Measurements from ENCODE around the gene GRAMD1A. TPM values are rescaled to one million over a fixed set of nuclear protein-coding genes. Genes with fewer than 3 reads are reported as not detected.
A peak's percentile ranks its signal among the peaks of the same experiment; 100 is the strongest.
"Not testable (repeated sequence)": the region's sequence is repeated elsewhere in the genome, so short reads cannot be mapped to it uniquely, and the experiment has no call there.

Gene GRAMD1A
- total RNA-seq, 1 donor from 2014 or later: 25.5 TPM

DNA sequence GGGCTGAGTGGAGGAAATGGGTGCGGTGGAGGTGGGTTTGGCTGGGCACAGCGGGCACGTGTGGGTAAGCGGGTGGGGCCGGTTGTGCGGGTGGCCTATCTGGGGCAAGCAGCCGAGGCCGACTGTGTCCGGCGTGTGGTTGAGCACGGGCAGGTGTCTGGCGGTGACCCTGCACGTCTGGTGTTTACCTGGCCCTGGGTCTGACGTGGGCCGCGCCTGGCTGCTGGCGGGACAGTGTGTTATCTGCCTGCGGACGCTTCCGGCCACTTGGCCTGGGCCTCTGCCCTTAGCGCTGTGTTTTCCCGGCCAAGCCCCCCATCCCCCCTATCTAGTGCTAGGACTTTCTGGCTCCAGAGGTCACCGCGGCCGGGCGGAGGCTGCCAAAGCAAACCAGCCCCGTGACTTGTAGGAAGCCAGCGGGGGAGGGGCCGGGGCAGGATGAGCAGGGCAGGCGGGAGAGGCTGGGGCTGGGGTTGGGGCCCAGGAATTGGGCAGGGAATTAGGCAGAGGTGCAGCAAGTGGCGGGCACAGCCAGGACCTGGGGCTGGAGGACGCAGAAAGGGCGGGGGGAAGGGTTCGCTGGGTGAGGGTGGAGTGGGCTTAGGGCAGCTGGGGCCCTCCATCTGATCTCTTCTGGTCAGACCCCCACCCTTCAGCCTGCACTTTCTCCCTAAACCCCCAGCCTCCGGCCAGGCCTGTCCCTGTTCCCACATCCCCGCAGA lies 40.9 kb downstream of the GRAMD1A start:
- intact Hi-C loops (cut with DNase I): no loop called here
- peak; percentile 97 for DNase-seq
- peak; percentile 88 for ATAC-seq (ENCODE audit: poor library complexity)

DNA sequence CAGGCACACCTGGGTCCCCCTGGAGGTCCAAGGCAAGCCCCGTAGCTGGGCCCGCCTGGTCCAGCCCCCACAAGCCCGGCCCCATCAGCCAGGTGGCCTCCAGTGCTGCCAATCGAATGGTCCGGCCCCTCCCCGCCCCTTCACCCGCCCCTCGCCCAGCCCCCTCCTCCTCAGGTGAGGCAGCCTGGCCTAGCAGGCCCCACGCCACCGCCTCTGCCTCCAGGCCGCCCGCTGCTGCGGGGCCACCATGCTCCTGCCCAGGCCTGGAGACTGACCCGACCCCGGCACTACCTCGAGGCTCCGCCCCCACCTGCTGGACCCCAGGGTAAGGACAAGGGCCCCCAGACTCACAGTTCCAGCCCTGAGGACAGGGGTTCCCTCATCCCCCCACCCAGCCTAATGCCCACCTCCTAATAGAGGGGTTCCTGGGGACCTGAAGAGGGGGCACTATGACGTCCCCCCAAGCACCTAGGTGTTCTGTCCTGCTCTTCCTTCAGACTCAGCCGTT lies 41.5 kb downstream of the GRAMD1A start, which contains the start of gene HPN:
HPN (plus strand) TSS at position 174 of the 508 bp plus-strand sequence. CDS start 786 bp downstream, outside the sequence.
- intact Hi-C loops (cut with DNase I): no loop called here
- no peak for DNase-seq
- ATAC-seq (ENCODE audit: poor library complexity): peak; percentile 6

DNA sequence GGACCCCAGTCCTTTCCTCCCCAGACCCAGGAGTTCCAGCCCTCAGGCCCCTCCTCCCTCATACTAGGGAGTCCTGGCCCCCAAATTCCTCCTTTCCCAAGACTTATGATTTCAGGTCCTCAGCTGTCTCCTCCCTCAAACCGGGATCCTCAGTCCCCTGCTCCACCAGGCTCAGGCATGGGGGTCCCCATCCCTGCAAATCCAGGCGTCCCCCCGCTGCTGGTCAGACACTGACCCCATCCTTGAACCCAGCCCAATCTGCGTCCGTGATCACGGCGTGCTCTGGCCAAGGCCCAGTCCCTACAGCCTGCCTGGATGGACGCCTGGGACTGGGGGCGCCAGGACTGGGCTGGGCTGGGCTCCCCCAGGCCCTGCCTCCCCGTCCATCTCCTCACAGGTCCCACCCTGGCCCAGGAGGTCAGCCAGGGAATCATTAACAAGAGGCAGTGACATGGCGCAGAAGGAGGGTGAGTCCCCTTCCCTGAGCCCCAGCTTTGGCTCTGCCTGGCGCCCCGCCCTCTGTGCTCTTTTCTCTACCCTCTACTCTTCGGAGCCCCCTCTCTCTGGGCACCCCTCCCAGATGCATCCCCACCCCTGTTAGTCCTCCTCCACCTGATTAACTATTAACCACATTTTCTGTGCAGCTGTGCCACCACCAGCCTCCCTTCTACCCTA lies 42.1 kb downstream of the GRAMD1A start:
- no peak for ATAC-seq (ENCODE audit: poor library complexity)
- DNase-seq: no peak
- intact Hi-C loops (cut with DNase I): no loop called here

DNA sequence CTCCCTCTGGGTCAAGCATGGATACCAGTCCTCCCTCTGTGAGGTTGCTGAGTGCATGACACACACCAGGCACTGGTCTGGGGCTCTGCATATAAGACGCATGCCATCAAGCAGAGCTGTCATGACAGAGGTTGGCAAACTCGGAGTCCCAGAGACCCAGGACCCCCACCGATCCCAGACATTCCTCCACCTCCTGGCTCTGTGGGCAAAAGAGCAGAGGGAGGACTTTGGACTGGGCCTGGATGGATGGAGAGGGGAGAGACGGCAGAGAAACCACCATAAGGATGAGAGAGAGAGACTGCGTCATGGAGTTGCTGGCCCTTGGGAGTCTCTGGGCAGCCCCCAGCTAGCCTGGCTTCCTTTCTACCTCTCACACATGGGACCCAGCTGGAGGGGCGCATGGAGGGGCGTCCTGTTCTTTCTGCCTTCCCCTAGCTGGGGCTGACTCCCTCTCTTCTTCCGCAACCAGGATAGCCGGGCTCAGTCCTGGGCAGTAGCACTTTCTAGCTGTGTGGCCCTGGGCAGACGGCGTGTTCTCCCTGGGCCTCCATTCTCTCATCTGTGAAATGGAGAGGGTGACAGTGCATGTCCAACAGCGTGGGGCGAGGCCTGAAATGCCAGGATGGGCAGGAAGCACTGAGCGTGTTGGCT lies 43.0 kb downstream of the GRAMD1A start:
- ATAC-seq (ENCODE audit: poor library complexity): no peak
- DNase-seq: peak; percentile 33
- intact Hi-C loops (cut with DNase I): no loop called here

DNA sequence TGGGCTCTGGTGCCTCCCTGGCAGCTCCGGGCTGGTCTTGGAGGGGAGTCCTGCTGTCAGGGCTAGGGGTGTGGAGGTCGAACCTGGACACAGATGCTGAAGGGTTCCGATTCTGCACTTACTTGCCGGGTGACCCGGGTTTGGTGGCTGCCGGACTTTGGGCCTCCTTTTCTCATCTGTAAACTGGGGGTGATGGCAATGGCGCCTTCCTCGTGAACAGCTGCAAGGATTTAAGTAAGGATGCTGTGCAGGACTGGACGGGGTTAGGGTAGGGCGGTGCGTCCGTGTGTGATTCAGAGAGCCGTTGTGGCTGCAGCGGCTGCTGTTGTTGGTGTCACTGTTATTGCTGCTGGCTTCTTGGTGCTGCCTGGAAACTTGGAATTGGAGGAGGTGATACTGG lies 43.8 kb downstream of the GRAMD1A start:
- ATAC-seq (ENCODE audit: poor library complexity): no peak
- DNase-seq: peak; percentile 39
- intact Hi-C loops (cut with DNase I): no loop called here

DNA sequence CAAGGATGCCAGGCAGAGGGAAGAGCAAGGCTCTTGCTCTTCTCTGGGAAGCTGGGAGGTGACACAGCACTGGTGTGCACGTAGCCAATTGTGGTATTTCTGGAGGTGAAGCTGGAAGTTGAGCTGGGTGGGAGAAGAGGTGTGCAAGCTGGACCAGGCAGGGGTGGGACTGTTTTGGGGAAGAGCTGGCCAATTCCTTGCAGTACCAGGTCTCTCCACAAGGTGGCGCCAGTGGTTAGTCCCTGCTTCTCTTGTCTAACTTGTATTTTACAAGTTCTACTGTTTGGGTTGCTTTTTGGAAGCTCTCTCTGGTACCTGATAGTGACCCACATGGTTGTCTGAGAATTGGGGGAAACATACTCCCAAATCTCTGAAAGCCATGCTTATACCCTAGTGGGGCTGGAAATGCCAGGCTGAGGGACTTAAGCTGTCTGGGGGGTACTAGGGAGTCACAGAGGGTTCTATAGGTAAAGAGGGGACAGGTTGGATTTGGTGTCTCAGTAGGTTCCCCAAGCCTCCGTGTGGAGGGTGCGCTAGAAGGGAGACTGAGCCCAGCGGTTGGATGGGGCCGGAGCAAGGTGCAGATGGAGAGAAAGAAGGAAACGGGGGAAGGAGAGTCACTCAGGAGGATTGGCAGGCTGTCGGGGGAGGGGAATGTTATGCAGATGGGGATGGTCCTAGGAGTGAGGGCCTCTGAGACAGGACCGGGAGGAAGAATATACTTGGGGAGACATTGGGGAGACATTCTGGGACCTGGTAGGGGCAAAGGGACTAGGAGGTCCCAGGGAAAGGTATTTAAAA lies 44.4 kb downstream of the GRAMD1A start:
- intact Hi-C loops (cut with DNase I): no loop called here
- no peak for ATAC-seq (ENCODE audit: poor library complexity)
- peak; percentile 82 for DNase-seq

DNA sequence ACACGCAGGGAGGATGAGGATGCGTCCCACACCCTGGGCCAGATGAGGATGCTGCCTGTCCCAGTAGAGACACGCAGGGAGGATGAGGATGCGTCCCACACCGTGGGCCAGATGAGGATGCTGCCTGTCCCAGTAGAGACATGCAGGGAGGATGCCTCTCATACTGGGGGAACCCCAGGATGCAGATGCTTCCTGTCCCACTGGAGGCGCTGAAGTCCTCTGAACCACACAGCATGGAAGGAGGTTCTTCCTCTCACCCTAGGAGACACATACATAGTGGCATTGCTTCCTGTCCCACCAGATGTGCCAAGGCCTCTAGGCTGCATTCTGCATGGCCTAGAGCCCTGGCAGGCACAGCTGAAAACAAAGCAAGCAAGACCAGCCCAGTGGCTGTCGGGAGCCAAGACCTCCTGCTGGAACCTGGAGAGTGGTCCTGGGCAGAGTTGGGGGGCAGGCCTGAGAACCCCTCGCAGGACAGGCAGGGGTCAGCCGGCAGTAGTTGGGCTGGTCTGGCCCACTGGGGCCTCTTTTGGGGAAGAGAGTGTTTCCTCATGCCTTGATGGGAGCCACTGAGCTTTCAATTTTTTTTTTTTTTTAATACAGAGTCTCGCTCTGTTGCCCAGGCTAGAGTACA lies 45.7 kb downstream of the GRAMD1A start:
- DNase-seq (peak; percentile 45), ATAC-seq (ENCODE audit: poor library complexity) (no peak)
- intact Hi-C loops (cut with DNase I): no loop called here

DNA sequence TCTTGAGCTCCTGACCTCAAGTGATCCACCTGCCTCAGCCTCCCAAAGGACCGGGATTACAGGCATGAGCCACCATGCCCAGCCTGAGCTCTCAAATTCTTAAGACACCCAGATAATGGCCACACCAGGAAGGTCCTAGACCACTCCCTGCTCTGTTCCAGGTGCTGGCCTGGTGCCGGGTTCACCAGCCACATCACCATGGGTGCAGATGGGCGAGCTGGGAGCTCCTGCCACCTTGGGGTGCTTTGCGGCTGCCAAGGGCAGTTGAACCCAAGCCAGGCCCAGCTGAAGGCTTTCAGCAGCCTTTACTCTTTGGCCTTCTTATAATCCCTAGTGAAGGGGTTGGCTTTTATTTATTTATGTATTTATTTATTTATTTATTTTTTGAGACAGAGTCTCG lies 46.3 kb downstream of the GRAMD1A start:
- intact Hi-C loops (cut with DNase I): no loop called here

DNA sequence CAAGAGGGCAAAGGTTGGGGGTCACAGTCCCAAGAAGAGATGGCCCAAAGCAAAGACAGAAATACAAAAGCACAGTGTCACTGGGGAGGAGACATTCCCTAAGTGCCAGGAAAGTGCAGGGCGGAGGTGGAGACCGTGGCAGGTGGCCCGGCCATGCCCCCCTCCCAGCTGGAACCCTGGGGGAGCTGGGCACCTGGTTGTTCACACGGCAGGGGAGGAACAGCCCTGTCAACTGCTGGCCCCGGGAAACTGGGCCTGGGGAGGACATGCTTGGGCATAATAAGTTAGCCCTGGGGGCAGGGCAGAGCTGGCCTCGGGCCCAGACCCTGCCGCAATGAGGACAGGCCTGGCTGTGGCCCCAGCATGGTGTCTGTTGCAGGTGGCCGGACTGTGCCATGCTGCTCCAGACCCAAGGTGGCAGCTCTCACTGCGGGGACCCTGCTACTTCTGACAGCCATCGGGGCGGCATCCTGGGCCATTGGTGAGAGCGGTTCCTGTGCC lies 48.8 kb downstream of the GRAMD1A start:
- peak; percentile 83 for DNase-seq
- peak; percentile 90 for ATAC-seq (ENCODE audit: poor library complexity)
- intact Hi-C loops (cut with DNase I): no loop called here

More for the DNA sequence above, 46.3 kb downstream of the GRAMD1A start:
- ATAC-seq (ENCODE audit: poor library complexity): no peak
- peak; percentile 37 for DNase-seq

DNA sequence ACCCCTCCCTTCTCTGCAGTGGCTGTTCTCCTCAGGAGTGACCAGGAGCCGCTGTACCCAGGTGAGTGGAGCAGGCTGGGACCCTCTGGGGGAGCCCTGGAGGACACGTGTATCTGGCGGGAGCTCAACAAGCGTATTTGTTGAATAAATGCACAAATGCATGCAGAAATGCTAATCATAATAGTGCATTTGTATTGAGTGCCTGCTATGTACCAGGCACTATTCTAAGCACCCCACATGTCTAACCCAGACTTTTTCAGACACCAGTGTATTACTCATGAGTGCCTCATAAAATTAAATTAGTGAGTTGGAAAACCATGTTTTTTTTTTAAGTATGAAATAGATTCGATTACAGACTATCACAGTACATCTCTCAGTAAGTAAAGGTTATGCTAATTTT lies 49.3 kb downstream of the GRAMD1A start:
- intact Hi-C loops (cut with DNase I): no loop called here
- DNase-seq (no peak), ATAC-seq (ENCODE audit: poor library complexity) (no peak)

DNA sequence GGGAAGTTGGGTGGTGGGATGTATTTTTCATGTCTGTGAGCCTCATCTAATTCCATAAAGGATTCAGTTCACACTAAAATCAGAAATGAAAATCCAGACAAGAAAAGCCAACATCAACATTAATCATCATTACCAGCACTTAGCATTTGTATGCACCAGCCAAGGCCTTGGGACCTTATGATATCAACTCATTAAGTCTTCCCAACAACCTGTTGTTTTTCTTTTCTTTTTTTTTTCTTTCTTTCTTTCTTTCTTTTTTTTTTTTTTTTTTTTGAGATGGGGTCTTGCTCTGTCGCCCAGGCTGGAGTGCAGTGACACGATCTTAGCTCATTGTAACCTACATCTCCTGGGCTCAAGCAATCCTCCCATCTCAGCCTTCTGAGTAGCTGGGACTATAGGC lies 50.5 kb downstream of the GRAMD1A start:
- ATAC-seq (ENCODE audit: poor library complexity); DNase-seq; intact Hi-C loops (cut with DNase I): not testable (repeated sequence)

DNA sequence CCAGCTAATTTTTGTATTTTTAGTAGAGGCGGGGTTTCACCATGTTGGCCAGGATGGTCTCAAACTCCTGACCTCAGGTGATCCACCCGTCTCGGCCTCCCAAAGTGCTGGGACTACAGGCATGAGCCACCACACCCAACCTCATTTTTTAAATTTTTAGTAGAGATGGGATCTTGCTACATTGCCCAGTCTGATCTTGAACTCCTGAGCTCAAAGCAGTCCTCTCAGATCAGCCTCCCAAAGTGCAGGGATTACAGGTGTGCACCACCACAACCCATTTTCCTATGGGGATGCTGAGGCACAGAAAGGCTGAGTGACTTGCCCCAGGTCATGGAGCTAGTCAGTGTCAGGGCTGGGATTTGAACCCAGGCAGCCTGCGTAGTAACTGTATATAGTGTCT lies 51.1 kb downstream of the GRAMD1A start:
- ATAC-seq (ENCODE audit: poor library complexity); intact Hi-C loops (cut with DNase I); DNase-seq: not testable (repeated sequence)

DNA sequence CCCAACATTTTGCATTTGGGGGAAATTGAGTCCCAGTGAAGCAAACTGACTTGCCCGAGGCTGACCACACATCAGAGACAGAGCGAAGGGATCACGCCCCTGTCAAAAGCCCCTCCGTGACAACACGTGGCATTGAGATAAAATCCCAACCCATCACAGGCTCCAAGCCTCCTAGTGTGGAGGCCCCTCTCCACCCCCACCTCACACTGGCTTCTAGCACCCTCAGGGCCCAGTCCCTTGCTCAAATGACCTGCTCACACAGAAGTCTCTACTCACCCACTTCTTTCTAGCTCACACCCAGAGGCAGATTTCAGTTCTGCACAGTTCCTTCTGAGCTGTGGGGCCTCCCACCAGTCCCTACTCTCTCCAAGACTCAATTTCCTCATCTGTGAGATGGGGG lies 51.7 kb downstream of the GRAMD1A start:
- DNase-seq (no peak), ATAC-seq (ENCODE audit: poor library complexity) (no peak)
- intact Hi-C loops (cut with DNase I): no loop called here

DNA sequence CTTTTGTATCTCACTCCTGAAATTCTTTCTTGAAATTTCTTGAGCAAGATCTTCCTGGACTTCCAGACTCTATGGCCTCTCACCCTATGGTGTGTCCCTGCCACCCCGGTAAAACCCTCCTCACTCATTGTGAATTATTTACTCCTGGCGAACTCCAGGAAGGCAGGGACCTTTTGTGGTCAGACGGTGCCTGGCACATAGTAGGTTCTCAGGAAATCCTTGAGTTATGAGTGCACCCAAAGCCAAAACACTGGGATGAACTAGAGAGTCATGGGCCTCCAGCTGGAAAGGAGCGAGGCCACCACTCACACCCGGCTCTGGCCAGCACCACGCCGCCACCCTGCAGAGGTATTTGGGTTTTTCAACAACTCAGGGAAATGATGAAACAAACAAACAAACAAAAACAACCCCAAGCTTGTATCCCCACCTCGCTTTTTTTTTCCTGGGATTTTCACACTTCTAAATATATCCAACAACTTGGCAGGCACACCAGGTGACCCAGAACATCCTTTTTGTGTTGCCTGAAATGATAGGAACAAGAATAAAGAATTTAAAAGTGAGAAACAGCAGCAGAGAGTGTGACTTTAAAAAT lies 52.6 kb downstream of the GRAMD1A start:
- DNase-seq (no peak), ATAC-seq (ENCODE audit: poor library complexity) (no peak)
- intact Hi-C loops (cut with DNase I): no loop called here

DNA sequence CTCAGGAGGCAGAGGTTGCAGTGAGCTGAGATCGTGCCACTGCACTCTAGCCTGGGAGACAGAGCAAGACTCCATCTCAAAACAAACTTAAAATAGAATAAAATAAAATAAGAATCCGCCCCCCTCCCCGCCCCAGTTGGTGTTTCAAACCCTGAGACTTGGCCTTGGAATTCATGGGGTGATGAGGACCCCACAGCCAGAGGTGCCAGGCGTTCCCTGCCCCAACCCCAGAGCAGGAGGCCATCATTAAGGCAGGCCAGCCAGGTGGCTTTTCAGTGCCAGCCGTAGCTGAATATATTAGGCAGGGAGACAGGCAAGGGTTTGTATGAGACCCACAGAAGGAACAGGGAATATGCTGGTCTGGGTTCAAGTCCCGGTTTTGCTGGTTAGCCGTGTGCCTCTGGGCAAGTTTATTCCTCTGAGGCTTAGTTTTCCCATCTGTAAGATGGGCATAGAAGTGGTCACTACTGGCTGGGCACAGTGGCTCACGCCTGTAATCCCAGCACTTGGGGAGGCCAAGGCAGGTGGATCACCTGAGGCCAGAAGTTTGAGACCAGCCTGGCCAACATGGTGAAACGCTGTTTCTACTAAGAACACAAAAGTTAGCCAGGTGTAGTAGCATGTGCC lies 53.7 kb downstream of the GRAMD1A start:
- intact Hi-C loops (cut with DNase I): no loop called here
- no peak for ATAC-seq (ENCODE audit: poor library complexity)
- no peak for DNase-seq

DNA sequence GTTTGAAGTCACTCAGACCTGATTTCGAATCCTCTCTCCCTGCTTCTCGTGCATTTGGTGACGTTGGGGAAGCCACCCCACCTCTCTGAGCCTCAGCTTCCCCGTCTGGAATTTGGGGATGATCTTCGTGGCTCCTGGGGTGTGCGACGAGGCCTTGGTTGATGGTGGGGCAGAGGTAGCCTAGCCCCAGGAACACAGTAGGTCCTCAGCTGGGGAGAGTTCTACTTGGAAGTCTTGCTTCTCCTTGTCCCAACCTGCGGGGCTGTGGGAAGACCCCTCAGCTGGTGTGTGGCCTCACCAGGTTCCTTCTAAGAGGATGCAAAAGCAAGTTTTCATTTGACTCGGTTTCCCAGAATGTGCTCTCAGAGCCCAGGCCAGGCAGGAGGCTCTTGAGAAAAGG lies 54.5 kb downstream of the GRAMD1A start:
- ATAC-seq (ENCODE audit: poor library complexity): no peak
- DNase-seq: no peak
- intact Hi-C loops (cut with DNase I): no loop called here

DNA sequence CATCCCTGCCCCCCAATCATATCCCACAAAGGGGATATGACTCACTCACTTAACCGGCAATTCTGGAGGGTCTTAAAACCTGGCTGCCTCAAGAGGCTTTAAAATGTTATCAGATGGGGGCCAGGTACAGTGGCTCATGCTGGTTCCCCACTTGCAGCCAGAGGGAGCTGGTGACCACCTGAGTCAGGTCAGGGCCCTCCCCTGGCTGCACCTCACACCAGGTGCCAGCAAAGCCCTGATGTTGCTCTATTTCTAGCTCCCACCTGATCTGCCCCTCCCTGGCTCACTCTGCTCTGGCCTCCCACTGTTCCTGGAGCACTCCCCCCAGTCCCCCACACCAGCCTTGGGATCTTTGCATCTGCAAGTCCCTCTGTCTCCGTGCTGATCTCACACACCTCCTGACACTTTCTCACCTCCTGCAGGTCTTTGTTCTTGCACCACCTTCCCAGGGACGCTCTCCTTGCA lies 55.6 kb downstream of the GRAMD1A start:
- intact Hi-C loops (cut with DNase I): no loop called here
- no peak for ATAC-seq (ENCODE audit: poor library complexity)
- peak; percentile 26 for DNase-seq

All from Right ventricle myocardium superior (tissue), 1 donor.